Activated CD4-positive, alpha-beta T cell treated with anti-CD3 and anti-CD28 coated beads, Interleukin-10, Interleukin-2, amounts not matched to agents 100 ng/mL and 50 ng/mL, durations not matched to agents 16 hours and 8 hours (primary cell): ENCODE data around the gene IL2.
A peak's percentile ranks its signal among the peaks of the same experiment; 100 is the strongest.

Source experiments
- DNase-seq: peaks from one replicate; pipeline ENCODE4 v3.0.0-alpha.2; 2020

IL2 gene

DNA sequence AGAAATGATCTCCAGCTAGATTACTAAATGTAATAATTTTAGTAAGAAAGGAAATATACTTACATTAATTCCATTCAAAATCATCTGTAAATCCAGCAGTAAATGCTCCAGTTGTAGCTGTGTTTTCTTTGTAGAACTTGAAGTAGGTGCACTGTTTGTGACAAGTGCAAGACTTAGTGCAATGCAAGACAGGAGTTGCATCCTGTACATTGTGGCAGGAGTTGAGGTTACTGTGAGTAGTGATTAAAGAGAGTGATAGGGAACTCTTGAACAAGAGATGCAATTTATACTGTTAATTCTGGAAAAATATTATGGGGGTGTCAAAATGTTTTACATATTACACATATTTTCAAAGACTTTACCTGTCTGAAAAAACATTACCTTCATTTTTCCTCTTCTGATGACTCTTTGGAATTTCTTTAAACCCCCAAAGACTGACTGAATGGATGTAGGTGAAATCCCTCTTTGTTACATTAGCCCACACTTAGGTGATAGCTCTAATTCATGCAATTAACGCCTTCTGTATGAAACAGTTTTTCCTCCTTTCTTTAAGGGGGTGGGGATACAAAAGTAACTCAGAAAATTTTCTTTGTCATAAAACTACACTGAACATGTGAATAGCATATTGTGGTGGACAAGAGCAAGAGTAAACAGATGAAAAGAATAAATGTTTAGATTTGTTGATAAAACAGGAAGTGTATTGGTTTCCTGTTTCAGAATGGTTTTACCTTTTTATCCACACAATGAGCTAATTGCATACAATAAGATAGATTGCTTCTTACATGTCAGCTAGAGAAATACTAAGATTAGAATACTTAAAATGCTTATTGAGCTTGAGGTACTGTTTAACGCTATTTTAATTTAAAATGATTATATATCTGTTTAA is at the start of gene IL2:
Gene IL2 (minus strand): TSS at position 495 of the 886 bp plus-strand sequence. CDS start 285 bp downstream, at position 210.
- DNase-seq, result peak; percentile 44

DNA sequence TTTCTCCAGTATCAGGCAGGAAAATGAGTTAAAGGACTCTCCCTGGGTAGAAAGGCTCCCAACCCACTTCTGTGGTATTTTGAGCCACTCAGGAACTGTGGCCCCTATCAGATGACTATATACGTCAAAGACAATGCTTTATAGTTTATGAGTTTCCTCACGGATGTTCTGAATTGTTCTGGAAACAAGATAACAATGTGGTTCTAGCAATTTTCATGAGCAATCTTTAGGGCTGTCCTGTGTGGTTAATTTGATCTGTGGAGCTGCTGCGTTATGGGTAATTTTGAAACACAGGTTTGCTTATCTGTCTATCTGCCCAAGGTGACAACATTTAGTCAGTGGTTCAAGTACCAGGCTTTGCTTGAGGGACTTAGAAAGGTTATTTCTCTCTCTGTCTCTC is 46.7 kb upstream of the IL2 start:
- DNase-seq, result peak; percentile 65

DNA sequence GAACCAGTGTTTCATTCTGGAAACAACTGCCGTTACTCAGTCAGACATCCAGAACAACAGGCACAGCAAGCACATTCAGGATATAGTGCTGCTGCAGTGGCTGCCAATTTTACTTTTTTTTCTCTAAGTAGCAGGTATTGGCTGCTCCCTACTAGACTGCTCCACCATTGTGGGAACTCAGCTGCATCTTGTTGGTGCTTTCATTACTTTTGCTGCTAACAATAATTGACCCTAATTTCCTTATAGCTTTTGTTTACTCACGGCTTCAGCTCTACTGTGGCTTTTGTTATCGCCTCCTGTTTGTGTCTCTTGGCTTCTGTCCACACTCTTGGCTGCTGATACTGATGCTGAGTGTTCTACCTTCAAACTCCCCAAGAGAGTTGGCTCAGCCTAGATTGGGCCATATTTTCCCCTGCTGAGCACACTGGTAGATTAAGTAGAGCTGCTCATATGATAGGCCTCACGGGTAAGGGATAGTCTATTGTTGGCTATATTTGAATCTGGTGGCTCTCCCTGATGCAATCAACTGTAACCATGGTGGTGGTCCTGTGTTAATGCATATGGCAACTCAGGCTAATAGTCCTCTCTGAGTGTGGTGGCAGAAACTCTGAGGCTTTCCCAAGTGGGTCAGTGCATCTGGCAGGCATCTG is 44.5 kb upstream of the IL2 start:
- no peak for DNase-seq

DNA sequence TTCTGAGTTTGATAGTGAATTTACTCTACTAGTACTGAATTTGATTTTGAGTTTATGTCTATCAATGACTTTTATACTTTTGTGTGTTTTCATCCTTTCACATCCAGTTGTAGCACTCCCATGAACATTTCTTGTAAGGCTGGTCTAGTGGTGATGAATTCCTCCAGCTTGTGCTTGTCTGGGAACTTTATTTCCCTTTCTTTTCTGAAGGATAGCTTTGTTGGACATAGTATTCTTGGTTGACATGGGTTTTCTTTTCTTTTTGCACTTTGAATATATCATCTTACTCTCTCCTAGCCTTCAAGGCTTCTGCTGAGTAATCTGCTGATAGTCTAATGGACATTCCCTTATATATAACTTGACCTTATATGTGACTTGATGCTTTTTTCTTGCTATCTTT is 32.5 kb upstream of the IL2 start:
- no peak for DNase-seq

DNA sequence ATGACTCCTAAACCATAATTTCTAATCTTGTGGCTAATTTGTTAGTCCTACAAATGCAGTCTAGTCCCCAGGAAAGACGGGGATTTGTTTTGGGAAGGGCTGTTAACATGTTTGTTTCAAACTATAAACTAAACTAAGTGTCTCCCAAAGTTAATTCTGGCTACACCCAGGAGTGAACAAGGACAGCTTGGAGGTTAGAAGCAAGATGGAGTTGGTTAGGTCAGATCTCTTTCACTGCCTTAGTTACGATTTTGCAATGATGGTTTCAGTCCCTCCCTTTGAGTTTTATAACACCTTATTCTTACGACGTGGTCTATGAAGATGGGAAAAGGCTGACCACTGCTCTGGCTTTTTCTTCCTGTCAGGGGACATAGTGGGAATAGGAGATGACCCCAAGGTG is 27.0 kb upstream of the IL2 start:
- DNase-seq, result no peak

DNA sequence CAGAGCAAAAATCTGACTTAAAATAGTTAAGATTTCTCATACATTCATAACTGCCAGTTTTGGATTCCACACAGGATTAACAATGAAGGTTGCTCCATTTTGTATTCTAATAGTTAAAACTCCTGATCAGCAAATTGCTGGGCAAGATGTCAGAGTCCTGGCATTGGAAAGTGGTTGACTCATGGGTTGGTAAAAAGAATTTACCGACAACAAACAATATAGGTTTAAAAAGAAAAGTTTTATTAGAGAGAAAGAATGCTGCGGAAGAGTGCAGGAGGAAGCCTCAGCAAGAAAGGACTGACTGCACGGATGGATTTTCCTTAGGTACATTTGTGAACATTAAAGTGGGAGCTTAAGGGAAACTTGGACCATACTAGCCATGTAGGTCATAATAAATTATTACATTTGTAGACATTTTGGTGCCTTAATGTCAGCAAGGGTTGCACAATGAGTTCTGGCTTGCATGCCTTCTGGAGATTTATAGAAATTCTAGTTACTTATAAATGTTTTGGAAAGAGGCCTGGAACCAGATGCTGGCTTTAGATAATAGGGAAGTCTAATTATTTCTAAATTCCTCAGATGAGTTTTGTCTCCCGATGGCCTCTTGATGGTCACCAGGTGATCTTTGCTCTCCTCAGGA is 25.4 kb upstream of the IL2 start:
- no peak for DNase-seq

DNA sequence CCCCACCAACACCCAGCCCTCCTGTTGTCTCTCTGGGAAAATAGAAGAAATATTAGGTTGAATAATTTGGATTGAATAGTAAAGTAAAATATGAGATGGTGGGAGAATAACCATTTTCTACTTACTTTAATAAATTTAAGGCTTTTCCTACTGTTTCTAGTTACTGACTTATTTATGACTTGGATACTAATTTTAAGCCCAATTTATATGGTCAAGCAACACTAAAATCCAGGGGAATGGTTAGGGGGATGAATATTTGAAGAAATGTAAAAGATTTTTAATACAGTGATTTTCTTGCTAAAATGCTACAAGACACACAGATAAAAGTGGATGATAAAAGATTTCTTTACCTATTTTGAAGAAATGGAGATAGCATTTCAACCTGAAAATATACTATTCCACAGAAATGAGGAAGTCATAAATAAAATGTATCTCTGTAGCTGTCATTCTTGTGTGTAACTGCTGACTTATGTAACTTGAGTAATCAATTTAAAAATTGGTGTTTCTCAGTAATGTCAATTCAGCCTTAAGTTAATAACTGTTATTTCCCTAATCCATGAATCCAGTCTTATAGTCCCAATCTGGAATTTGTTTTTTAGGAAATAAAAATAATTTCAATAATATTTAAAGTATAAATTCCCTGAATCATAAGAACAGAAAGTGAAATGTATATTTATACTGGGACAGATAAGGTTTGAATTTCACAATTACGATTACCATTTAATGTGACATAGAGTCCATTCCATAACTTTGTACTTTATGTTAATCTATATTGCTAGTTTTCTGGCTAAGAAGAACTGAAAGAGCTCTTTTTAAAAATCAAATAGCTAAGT is 24.3 kb upstream of the IL2 start:
- DNase-seq, result no peak

DNA sequence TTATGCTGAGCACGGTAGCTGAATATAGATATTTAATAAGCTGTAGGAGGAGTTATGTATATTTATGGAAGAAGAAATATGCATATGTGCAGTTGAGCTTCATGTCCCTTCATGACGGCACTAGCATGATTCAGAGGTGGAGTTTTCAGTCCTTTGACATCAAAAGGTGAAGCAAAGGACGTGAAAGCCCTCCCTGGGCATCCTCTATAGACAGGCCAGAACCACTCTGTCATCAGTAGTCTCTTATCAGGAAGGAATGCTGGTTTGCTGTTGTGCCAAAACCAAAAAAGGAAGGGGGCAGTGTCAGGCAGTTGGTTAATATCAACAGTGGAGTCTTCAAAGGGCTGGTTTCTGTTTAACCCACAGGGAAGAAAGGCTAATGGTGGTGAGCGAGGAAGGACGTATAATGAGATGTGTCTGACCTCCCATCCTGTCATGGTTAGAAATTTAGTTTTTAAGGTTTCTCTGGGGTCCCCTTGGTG is 23.5 kb upstream of the IL2 start:
- no peak for DNase-seq

DNA sequence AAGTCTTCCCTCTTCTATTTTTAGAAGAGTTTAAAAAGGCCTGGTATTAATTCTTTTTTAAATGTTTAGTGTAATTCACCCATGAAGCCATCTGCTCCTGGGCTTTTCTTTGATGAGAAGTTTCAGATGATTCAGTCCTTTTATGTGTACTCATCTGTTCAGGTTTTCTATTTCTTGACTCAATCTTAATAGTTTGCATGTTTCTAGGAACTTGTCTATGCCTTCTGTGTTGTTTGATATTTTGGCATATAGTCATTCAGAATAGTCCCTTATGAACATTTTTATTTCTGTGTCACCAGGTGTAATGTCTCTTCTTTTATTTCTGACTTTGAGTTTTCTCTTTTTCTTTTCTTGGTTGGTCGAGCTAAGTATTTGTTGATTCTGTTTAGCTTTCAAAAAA is 20.2 kb upstream of the IL2 start:
- DNase-seq, result no peak

DNA sequence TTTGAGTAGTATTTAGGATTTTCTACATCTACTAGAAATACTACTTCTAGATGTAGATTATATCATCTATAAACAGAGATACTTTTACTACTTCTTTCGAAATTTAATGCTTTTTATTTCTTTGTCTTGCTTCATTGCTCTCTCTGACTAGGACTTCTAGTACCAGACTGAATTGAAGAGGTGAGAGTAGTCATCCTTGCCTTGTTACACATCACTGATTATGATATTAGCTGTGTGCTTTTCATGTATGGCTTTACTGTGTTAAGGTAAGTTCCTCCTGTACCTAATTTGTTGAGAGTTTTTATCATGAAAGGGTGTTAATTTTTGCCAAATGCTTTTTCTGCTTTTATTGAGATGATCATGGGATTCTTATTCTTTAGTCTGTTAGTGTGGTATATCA is 19.6 kb upstream of the IL2 start:
- DNase-seq, result no peak

DNA sequence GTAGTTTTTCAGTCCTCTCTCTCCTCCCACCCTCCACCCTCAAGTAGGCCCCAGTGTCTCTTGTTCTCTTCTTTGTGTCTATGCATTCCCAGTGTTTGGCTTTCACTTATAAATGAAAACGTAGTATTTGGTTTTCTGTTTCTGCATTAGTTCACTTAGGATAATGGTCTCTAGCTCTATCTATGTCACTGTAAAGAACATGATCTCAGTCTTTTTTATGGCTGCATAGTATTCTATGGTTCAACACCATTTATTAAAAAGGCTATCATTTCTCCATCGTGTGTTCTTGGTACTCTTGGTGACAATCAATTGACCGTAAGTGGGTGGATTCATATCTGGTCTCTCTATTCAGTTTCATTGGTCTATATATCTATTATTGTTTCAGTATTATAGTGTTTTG is 18.7 kb upstream of the IL2 start:
- no peak for DNase-seq

DNA sequence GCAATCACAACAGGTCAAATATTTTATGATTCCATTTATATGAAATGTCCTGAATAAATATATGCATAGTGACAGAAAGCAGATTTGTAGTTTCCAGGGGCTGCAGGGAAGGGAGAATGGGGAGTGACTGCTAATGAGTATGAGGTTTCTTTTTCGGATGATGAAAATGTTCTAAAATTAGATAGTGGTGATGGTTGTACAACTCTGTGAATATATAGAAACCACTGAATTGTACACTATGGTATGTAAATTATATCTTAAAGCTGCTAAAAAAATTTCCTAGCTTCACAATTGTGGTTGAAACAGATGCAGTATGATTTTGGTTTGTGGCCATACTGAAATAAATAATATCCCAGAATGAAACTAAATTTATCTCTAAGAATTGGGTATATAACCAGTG is 12.9 kb upstream of the IL2 start:
- DNase-seq, result no peak

DNA sequence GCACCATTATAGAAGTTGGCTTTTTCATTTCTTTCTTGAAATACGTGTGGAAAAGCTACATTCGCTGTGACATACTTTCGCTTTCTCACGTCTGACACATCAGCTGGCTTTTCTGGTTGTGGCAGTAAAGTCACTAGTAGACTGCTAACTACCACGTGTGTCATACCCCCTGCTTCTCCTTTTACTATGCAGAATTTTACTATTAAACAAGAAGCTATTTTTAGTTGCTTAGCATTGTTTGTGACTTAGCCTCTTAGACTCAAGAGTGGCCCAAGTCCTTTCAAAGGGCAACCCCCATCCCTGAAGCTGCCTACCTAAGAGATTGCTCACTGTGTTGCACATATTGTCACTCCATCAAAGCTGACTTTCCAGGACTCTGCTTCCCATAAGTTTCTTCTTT is 2.1 kb upstream of the IL2 start:
- peak; percentile 77 for DNase-seq

DNA sequence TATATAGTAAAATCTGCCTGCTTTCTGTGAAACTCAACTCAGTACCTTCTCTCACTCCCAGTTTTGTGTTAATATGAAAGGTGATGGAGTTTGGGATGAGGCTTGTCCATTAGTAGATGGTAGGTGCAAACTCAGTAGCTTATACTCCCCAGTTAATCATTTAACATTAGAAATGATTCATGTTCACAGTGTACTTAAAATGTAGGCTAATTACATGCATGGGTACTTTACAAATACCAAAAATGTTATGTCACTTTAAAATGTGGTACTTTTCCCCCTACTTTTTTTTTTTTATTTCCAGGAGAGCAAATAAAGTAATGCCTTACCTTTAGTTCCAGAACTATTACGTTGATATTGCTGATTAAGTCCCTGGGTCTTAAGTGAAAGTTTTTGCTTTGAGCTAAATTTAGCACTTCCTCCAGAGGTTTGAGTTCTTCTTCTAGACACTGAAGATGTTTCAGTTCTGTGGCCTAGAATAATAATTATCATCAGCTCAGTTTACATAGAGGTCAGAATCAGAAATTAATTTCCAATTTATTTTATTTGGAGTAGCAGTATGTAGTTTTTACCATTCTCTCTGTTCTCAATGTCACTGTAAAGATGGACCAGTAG is 3.0 kb downstream of the IL2 start:
- DNase-seq, result peak; percentile 8

DNA sequence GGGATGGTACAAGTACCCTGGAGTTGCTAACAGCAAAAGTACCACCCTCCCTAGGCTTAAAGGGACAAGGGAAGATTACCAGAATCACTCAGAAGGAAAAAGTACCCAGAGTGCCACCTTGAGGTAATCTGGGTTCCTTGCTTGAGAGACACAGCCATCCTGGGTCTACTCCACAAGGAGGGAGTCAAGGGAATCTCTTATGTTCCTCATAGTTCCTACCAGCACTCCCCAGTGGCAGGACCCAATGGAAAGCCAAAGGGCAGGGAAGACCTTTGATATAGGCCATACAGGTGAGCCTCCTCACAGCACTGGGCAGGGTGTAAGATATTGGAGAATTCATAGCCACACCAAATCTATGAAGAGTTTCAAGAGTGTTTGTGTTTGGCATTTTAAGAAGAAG is 5.7 kb downstream of the IL2 start:
- DNase-seq, result peak; percentile 38

DNA sequence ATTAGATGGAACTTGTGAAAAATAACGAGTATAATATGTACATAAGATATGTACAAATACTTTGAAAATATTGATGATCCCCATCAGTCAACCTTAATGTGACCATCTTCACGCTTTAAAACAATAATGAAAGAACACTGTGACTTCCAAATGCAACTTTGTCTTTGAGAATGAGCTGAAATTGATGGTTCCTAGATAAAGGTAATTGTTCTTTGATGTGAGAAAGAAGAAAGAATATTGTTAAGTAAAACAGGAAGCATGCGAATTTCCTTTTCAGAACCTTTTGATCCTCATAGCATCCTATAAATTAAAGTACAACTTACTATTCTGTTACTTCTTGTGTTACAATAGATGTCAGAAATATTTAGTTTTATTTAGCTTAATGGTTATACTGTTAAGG is 22.2 kb downstream of the IL2 start:
- no peak for DNase-seq

DNA sequence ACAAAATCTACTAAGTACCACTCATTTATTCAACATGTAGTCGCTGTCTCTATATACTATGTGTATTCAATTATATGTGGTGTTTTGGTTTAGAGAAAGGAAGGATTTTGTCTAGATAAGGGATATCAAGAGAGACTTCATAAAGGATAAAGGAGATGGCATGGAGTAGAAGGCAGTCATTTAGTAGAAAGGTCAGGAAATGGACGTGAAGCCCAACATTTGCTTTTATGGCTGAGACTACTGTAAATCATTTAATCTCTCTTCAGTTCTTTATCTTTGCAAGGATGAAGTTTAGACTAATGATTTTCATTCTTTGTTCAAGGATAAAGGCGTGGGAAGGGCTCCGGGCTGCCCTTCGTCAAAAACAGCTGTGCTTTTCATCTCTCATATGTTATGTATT is 25.2 kb downstream of the IL2 start:
- DNase-seq, result no peak

DNA sequence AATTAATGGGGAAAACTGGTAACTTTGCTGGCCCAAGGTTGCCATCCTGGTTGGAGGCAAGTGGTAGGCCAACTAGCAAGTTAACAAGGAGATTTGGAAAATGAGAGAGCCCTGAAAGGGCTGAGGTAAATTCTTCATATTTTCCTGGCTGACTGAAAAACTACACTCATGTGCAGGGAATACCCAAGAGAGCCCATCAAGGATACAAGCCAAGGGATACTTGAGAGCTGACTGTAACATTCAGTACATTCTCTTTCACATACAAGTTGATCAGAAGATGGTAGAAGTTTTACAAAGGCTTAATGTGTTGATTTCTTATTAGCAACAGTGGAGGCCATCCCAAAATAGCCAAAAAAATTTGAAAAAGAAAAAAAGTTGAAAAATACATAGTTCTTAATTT is 33.3 kb downstream of the IL2 start:
- no peak for DNase-seq

DNA sequence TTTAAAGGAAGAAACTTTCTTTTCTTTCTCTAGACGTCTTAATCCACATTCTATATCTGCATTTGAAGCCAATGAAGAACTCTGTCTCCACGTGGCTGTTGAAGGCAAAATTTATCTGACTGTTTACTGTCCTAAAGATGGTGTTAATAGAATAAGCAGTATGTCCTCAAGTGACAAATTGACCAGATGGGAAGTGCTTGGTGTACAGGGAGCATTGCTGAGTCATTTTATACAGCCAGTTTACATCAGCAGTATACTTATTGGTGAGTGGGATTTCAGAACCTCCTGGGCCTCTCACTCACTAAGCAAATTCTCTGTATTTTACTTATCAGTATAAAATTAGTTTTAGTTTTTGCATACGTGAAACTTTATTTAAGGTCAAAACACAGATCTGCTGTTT is 44.0 kb downstream of the IL2 start:
- DNase-seq, result peak; percentile 19

DNA sequence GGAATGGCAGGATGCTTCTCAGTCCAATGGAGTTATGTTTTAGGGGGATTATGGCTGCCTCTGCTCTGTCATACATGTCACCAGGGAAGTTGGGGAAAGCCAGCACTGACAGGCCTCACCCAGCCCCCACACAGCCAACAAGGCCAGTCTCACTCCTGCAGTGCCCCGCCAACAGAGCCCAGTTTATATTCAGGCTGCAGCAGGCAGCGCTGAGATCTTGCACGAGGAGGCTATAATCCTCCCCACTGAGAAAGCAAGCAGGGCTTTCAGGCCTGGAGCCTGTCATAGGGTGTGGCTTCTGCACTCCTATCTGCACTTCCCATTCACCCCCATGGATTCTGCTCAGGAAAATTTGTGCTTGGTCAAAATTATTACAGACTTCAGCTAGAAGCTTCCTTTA is 52.7 kb downstream of the IL2 start:
- no peak for DNase-seq
